Thoracic aorta (tissue), 2 donors: ENCODE measurements around the gene RAI1. TPM values are rescaled to one million over a fixed set of nuclear protein-coding genes. Genes with fewer than 3 reads are reported as not detected.

ENCODE experiments used
- ATAC-seq: fragments of 150-250 bp; one replicate; pipeline ENCODE4 v1.8.0; 2017; ENCODE audit warnings: low read depth; ENCODE audit not compliant: insufficient number of reproducible peaks, low FRiP score
- DNase-seq: peaks from one replicate; pipeline ENCODE4 v3.0.0-alpha.2; 2020; ENCODE audit warnings: low spot score
- H3K27ac ChIP-seq, 2 donors: fragments of 200-600 bp; sonication (generic); 1 replicate in 1 of 2; 2 replicates in 1 of 2; pipeline ENCODE4 v1.5.1; 2016; ENCODE audit warnings: mild to moderate bottlenecking in 2 of 2, moderate library complexity in 2 of 2
- H3K27me3 ChIP-seq: fragments of 200-600 bp; sonication (generic); replicated peaks from 2 replicates; pipeline ENCODE4 v1.6.0; 2016; ENCODE audit warnings: mild to moderate bottlenecking; ENCODE audit not compliant: insufficient read depth
- H3K36me3 ChIP-seq: fragments of 200-600 bp; sonication (generic); one replicate; pipeline ENCODE4 v1.5.1; 2016
- H3K4me1 ChIP-seq, 2 donors: fragments of 200-600 bp; sonication (generic); 1 replicate in 1 of 2; 2 replicates in 1 of 2; pipeline versions ENCODE4 v1.5.1 to v1.6.0; 2016; ENCODE audit warnings: low read depth in 2 of 2, mild to moderate bottlenecking in 1 of 2; ENCODE audit not compliant: control insufficient read depth in 1 of 2
- H3K4me3 ChIP-seq: fragments of 200-600 bp; sonication (generic); 2 replicates; pipeline ENCODE4 v1.5.1; 2016; ENCODE audit warnings: mild to moderate bottlenecking
- H3K9me3 ChIP-seq: fragments of 200-600 bp; sonication (generic); 2 replicates; pipeline ENCODE4 v1.5.1; 2016
- total RNA-seq, 2 donors: library from RNA; depleted of rRNA; stranded (reverse); fragments of >200 nt; gene quantifications; one replicate each; pipeline versions ENCODE4 v1.1.0 to v1.2.3, GENCODE V29; 2016
- TF ChIP-seq, protein P1 (sequence below): fragments of 200-600 bp; sonication (generic); IDR thresholded peaks from one replicate; pipeline ENCODE4 v1.5.1; 2019; ENCODE audit warnings: antibody characterized with exemption

RAI1 gene
- total RNA-seq, 2 donors from 2014 or later, result 21.0 to 31.5 TPM

GRCh38 chr17:17669580-17670235 is 11.6 kb upstream of the RAI1 start:
- no peaks in the 10 kb centered on the region for H3K36me3 ChIP-seq
- no peak overlapping the region for H3K27ac ChIP-seq
- H3K27me3 ChIP-seq, result no peaks in the 10 kb centered on the region
- no peaks in the 10 kb centered on the region for H3K9me3 ChIP-seq
- no peaks in the 10 kb centered on the region for H3K4me1 ChIP-seq
- H3K4me3 ChIP-seq, result no peak overlapping the region
- ATAC-seq, result no peak
- TF ChIP-seq, protein P1, sequence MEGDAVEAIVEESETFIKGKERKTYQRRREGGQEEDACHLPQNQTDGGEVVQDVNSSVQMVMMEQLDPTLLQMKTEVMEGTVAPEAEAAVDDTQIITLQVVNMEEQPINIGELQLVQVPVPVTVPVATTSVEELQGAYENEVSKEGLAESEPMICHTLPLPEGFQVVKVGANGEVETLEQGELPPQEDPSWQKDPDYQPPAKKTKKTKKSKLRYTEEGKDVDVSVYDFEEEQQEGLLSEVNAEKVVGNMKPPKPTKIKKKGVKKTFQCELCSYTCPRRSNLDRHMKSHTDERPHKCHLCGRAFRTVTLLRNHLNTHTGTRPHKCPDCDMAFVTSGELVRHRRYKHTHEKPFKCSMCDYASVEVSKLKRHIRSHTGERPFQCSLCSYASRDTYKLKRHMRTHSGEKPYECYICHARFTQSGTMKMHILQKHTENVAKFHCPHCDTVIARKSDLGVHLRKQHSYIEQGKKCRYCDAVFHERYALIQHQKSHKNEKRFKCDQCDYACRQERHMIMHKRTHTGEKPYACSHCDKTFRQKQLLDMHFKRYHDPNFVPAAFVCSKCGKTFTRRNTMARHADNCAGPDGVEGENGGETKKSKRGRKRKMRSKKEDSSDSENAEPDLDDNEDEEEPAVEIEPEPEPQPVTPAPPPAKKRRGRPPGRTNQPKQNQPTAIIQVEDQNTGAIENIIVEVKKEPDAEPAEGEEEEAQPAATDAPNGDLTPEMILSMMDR, result no peak
- DNase-seq, result no peak

- H3K27me3 ChIP-seq, result no peaks in the 10 kb centered on the region
- no peaks in the 10 kb centered on the region for H3K36me3 ChIP-seq
- no peak overlapping the region for H3K4me3 ChIP-seq
- no peaks in the 10 kb centered on the region for H3K9me3 ChIP-seq
- H3K4me1 ChIP-seq, result no peaks in the 10 kb centered on the region
- H3K27ac ChIP-seq, result no peak overlapping the region
- DNase-seq, result no peak
- TF ChIP-seq, protein P1, result no peak
- ATAC-seq, result no peak
These were observed 10.5 kb upstream of the RAI1 start for GRCh38 chr17:17670701-17671305.

- no peaks in the 10 kb centered on the region for H3K36me3 ChIP-seq
- no peak for ATAC-seq
- H3K4me3 ChIP-seq, result no peak overlapping the region
- TF ChIP-seq, protein P1, result no peak
- no peak overlapping the region for H3K27ac ChIP-seq
- DNase-seq, result no peak
- no peaks in the 10 kb centered on the region for H3K9me3 ChIP-seq
- no peaks in the 10 kb centered on the region for H3K27me3 ChIP-seq
- H3K4me1 ChIP-seq, result no peaks in the 10 kb centered on the region
These were observed 9.7 kb upstream of the RAI1 start for GRCh38 chr17:17671369-17672129.

- Histone ChIP-seq H3K27me3 (no peaks in the 10 kb centered on the region), H3K4me1 (no peaks in the 10 kb centered on the region), H3K36me3 (no peaks in the 10 kb centered on the region), H3K4me3 (no peak overlapping the region), H3K9me3 (no peaks in the 10 kb centered on the region), H3K27ac (no peak overlapping the region)
- DNase-seq (no peak), ATAC-seq (no peak)
- TF ChIP-seq, protein P1, result no peak
These were observed 8.5 kb upstream of the RAI1 start for GRCh38 chr17:17672453-17673368.
